GM13977 (cell line): Measurements from ENCODE around the gene KRTAP5-4.
A peak's percentile ranks its signal among the peaks of the same experiment; 100 is the strongest.
"Not testable (repeated sequence)": the region's sequence is repeated elsewhere in the genome, so short reads cannot be mapped to it uniquely, and the experiment has no call there.

Experiments
- DNase-seq: peaks from one replicate; pipeline ENCODE4 v3.0.0; 2012; ENCODE audit warnings: low spot score
- in situ Hi-C: fragments of 300-500 bp; cut with MboI; formaldehyde crosslinking; loops from one replicate; pipeline ENCODE4 v1.12.0; 2022; ENCODE audit warnings: low sequenced_read_pairs, low pct_unique_long_range_greater_than_20kb, mixed read lengths, inconsistent platforms; ENCODE audit not compliant: unreplicated experiment
- TF ChIP-seq, protein P1 (sequence below): IDR thresholded peaks from 2 replicates; pipeline ENCODE4 v1.5.1; 2012; ENCODE audit warnings: mild to moderate bottlenecking, control low read depth; ENCODE audit not compliant: insufficient read depth; ENCODE audit errors: extremely low read depth, missing control alignments

The KRTAP5-4 gene

GRCh38 chr11:1581976-1582375 is 40.0 kb downstream of the KRTAP5-4 start:
- TF ChIP-seq, protein P1, sequence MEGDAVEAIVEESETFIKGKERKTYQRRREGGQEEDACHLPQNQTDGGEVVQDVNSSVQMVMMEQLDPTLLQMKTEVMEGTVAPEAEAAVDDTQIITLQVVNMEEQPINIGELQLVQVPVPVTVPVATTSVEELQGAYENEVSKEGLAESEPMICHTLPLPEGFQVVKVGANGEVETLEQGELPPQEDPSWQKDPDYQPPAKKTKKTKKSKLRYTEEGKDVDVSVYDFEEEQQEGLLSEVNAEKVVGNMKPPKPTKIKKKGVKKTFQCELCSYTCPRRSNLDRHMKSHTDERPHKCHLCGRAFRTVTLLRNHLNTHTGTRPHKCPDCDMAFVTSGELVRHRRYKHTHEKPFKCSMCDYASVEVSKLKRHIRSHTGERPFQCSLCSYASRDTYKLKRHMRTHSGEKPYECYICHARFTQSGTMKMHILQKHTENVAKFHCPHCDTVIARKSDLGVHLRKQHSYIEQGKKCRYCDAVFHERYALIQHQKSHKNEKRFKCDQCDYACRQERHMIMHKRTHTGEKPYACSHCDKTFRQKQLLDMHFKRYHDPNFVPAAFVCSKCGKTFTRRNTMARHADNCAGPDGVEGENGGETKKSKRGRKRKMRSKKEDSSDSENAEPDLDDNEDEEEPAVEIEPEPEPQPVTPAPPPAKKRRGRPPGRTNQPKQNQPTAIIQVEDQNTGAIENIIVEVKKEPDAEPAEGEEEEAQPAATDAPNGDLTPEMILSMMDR: no peak
- in situ Hi-C loops: no loop called here
- DNase-seq: no peak

GRCh38 chr11:1576825-1577224 is 45.1 kb downstream of the KRTAP5-4 start:
- in situ Hi-C loops: no loop called here
- no peak for DNase-seq
- TF ChIP-seq, protein P1: no peak

- DNase-seq, in situ Hi-C loops: not testable (repeated sequence)
Measured at GRCh38 chr11:1575756-1576155, 46.2 kb downstream of the KRTAP5-4 start.

GRCh38 chr11:1574933-1575242 is 47.0 kb downstream of the KRTAP5-4 start:
- DNase-seq: no peak
- TF ChIP-seq, protein P1: no peak
- in situ Hi-C loops: no loop called here

DNA sequence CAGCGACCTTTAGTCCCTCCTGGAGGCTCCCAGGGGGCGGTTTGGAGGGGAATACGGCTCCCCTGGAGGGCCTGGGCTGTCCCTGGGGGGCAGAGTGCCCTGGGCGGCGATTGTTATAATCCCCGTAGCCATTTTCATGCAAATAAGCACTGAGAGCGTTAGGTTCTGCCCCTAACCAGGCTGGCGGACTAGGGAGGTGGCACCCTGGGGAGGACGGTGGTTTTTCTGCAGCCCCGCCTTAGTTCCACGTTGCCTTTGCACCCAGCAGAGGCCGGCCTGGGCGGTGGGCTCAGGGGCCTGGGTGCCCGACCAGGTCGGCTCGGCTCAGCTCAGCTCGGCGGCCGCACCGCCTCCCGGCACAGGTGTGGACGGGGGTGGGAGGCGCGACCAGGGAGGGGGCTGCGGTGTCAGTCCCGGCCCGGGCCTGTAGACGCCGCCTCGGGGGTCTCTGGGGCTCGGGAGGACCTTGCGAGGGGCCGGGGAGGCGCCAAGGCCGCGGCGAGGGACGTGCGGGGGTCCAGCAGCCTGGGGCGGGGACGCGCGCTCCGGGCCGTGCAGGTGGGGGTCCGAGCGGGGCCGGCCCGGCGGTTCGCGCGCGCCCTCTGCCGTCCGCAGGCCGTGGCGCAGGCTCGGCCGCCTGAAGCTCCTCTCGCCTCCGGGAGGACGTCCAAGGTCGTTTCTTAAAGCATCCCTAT is 47.6 kb downstream of the KRTAP5-4 start:
- TF ChIP-seq, protein P1: peak; percentile 99

GRCh38 chr11:1573903-1574237 is 48.1 kb downstream of the KRTAP5-4 start:
- TF ChIP-seq, protein P1: no peak
- DNase-seq: peak; percentile 35
- in situ Hi-C loops: no loop called here

More for the DNA sequence above, 47.6 kb downstream of the KRTAP5-4 start:
- peak; percentile 86 for DNase-seq
- in situ Hi-C loops: no loop called here

DNA sequence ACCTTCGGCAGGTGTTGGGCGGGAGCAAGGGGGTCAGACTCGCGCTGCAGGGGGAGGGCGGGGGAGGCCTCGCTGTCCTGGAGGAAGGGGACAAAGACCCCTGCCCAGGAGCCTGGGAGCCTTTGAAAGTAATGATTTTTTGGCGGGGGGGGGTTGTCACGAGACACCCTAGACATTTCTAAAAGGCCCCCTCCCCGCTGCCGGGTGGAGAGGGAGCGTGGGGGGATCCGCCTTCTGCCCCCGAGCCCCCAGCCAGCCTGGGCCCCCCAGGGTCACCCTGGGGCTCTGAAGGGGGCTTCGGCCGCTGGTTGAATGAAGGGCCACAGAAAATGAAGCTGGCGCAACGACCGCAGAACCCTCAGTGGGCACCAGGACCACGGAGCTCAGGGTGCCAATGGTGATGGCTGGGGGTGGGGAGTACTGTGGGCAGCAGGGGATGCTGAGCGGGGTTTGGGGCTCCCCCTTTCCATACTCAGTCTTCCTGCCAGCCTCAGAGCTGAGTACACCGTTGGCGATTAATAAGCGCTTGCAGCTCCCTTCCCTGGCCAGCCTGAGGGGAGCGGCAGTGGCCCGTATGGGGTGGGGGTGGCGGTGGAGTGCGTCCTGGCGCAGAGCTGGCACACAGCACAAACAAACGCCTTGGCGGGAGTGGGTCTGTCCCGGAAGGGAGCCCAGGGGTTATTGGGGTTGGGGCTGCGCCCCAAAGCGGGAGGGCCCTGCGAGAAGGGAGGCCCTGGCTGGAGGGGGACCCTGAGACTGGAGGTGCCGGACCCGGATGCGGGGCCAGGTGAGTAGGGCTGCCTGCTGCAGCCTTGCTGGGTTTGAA is 48.6 kb downstream of the KRTAP5-4 start:
- in situ Hi-C loops: no loop called here
- peak; percentile 35 for DNase-seq
- TF ChIP-seq, protein P1: no peak
